Astrocyte (in vitro differentiated cells and primary cell): ENCODE measurements around the gene TOR4A. TPM values are rescaled to one million over a fixed set of nuclear protein-coding genes. Genes with fewer than 3 reads are reported as not detected.

Experiments
- DNase-seq: peaks from one replicate; pipeline ENCODE4 v3.0.0-alpha.2; 2010; ENCODE audit warnings: low read depth
- FAIRE-seq: peaks from 2 replicates; lab custom pipeline; 2011; peaks lifted over from hg19 to GRCh38; lab: Jason Lieb, UNC
- H2AFZ ChIP-seq: 2 replicates; pipeline ENCODE4 v1.6.0; 2012; ENCODE audit warnings: low read depth, low read length, inconsistent platforms
- H3K27ac ChIP-seq: 2 replicates; pipeline ENCODE4 v1.5.1; 2011; ENCODE audit warnings: low read depth, low read length, inconsistent platforms
- H3K27me3 ChIP-seq: 2 replicates; pipeline ENCODE4 v1.6.0; 2011; ENCODE audit warnings: low read length, inconsistent platforms; ENCODE audit not compliant: insufficient read depth
- H3K36me3 ChIP-seq: 2 replicates; pipeline ENCODE4 v1.5.1; 2011; ENCODE audit warnings: low read length, inconsistent platforms; ENCODE audit not compliant: insufficient read depth
- H3K4me1 ChIP-seq: 2 replicates; pipeline ENCODE4 v1.5.1; 2011; ENCODE audit warnings: low read length, inconsistent platforms; ENCODE audit not compliant: insufficient read depth
- H3K4me2 ChIP-seq: 2 replicates; pipeline ENCODE4 v1.6.0; 2012; ENCODE audit warnings: low read length, inconsistent platforms
- H3K4me3 ChIP-seq: 2 replicates; pipeline ENCODE4 v1.5.1; 2011; ENCODE audit warnings: low read depth, mild to moderate bottlenecking, low read length, inconsistent platforms; ENCODE audit not compliant: insufficient read depth
- H3K79me2 ChIP-seq: 2 replicates; pipeline ENCODE4 v1.6.0; 2012; ENCODE audit warnings: mild to moderate bottlenecking, low read length, inconsistent platforms; ENCODE audit not compliant: insufficient read depth
- H3K9ac ChIP-seq: 2 replicates; pipeline ENCODE4 v1.6.0; 2012; ENCODE audit warnings: mild to moderate bottlenecking, low read length, inconsistent platforms
- H3K9me3 ChIP-seq: 2 replicates; pipeline ENCODE4 v1.5.1; 2012; ENCODE audit warnings: low read depth, mild to moderate bottlenecking, low read length, inconsistent platforms; ENCODE audit not compliant: insufficient read depth
- H4K20me1 ChIP-seq: 2 replicates; pipeline ENCODE4 v1.6.0; 2012; ENCODE audit warnings: low read length, inconsistent platforms; ENCODE audit not compliant: insufficient read depth
- H3K27ac Mint-ChIP-seq: one replicate; pipeline ENCODE4 v1.8.0; 2021; ENCODE audit warnings: mild to moderate bottlenecking, mixed read lengths; ENCODE audit not compliant: unreplicated experiment
- H3K27me3 Mint-ChIP-seq: one replicate; pipeline ENCODE4 v1.8.0; 2021; ENCODE audit warnings: low read depth, mixed read lengths; ENCODE audit not compliant: unreplicated experiment
- H3K36me3 Mint-ChIP-seq: one replicate; pipeline ENCODE4 v1.8.0; 2021; ENCODE audit warnings: low read depth, mixed read lengths; ENCODE audit not compliant: unreplicated experiment
- H3K4me1 Mint-ChIP-seq: one replicate; pipeline ENCODE4 v1.8.0; 2021; ENCODE audit warnings: low read depth, mixed read lengths; ENCODE audit not compliant: unreplicated experiment
- H3K4me3 Mint-ChIP-seq: one replicate; pipeline ENCODE4 v1.8.0; 2021; ENCODE audit warnings: mild to moderate bottlenecking, moderate library complexity, mixed read lengths; ENCODE audit not compliant: unreplicated experiment
- H3K9me3 Mint-ChIP-seq: one replicate; pipeline ENCODE4 v1.8.0; 2021; ENCODE audit warnings: mild to moderate bottlenecking, mixed read lengths; ENCODE audit not compliant: unreplicated experiment
- EZH2 ChIP-seq: IDR thresholded peaks from 2 replicates; pipeline ENCODE4 v1.6.1; 2012; ENCODE audit warnings: mild to moderate bottlenecking, low read length, inconsistent platforms; ENCODE audit not compliant: insufficient read depth
- total RNA-seq: library from RNA; stranded (reverse); gene quantifications from 2 replicates; pipeline ENCODE4 v1.2.1, GENCODE V29; 2021
- TF ChIP-seq, protein P1 (sequence below): IDR thresholded peaks from 2 replicates; pipeline ENCODE4 v1.5.1; 2011; ENCODE audit warnings: low read depth, mild to moderate bottlenecking, inconsistent platforms, low read length, moderate library complexity; ENCODE audit not compliant: insufficient read depth

TOR4A gene
- total RNA-seq, 1 donor from 2014 or later, result 11.8 TPM

DNA sequence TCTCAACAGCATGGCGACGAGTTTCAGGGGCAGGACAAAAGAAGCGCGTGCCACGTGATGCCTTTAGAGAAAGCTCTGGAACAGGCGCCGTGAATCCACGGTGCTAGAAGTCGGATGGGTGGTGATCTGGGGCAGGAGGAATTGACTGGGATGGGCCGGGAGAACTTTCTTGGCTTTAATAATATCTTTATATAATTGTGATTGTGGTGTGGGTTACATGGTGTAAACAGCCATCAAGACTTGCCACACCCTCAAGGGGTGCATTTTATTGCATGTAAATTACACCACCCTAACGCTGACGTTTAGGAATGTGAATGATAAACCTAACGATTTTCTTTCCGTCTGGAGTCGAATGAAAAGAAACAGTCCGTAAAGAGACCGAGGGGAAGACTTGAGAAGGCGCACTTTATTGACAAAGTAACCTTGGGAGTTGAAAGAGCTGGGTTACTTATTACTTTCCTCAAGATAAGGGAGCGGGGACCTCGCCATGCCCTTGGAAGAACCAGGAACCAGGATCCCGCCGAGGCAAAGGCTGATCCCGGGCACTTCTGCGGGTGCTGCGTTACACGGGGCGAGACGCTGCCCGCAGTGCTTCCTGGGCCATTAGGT, 16.1 kb downstream of the TOR4A start:
- Histone ChIP-seq H3K27ac (no peak overlapping the region), H3K4me3 (no peak overlapping the region), H3K36me3 (no peaks in the 10 kb centered on the region), H3K4me2 (no peak overlapping the region), H2AFZ (no peak overlapping the region), H4K20me1 (no peaks in the 10 kb centered on the region), H3K9ac (no peak overlapping the region), H3K4me1 (peaks cover 19% of the 10 kb centered on the region), H3K9me3 (peaks cover 4% of the 10 kb centered on the region), H3K27me3 (peaks cover 6% of the 10 kb centered on the region), H3K79me2 (no peaks in the 10 kb centered on the region)
- Mint-ChIP-seq H3K36me3 (no peaks in the 10 kb centered on the region), H3K27ac (no peak overlapping the region), H3K27me3 (peaks cover 11% of the 10 kb centered on the region), H3K4me3 (peak overlapping the region; percentile 67), H3K9me3 (no peaks in the 10 kb centered on the region), H3K4me1 (peaks cover 4% of the 10 kb centered on the region)
- TF ChIP-seq, protein P1, sequence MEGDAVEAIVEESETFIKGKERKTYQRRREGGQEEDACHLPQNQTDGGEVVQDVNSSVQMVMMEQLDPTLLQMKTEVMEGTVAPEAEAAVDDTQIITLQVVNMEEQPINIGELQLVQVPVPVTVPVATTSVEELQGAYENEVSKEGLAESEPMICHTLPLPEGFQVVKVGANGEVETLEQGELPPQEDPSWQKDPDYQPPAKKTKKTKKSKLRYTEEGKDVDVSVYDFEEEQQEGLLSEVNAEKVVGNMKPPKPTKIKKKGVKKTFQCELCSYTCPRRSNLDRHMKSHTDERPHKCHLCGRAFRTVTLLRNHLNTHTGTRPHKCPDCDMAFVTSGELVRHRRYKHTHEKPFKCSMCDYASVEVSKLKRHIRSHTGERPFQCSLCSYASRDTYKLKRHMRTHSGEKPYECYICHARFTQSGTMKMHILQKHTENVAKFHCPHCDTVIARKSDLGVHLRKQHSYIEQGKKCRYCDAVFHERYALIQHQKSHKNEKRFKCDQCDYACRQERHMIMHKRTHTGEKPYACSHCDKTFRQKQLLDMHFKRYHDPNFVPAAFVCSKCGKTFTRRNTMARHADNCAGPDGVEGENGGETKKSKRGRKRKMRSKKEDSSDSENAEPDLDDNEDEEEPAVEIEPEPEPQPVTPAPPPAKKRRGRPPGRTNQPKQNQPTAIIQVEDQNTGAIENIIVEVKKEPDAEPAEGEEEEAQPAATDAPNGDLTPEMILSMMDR, result no peak
- no peak for TF ChIP-seq EZH2
- FAIRE-seq, result no peak
- DNase-seq, result no peak

DNA sequence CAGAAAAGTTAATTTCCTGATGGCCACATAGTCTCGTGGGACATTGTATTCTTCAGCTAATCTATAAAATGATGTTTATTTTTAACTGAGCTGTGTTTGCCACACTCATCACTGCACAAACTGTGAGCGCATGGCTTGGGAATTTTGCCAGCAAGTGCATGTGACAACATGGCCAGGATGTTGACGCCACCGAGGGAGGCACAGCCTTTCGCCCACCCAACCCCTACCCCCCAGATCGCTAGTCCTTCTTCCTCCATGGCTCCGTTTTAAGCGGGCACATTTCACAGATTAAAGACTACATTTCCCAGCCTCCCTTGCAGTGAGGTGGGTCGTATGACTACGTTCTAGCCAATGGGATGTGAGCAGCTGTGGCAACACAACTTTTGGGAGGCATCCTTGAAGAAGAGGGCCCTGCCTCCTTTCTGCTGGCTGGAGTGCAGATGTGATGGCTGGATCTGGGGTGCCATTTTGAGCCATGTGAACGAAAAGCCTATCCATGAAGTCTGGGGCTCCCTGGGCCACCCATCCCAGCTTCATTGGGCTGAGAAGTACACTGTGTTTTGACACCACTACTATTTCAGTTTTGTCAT, 16.7 kb downstream of the TOR4A start:
- Mint-ChIP-seq H3K27me3 (peaks cover 11% of the 10 kb centered on the region), H3K36me3 (no peaks in the 10 kb centered on the region), H3K4me3 (peak overlapping the region; percentile 67), H3K4me1 (peaks cover 4% of the 10 kb centered on the region), H3K27ac (peak overlapping the region; percentile 58), H3K9me3 (no peaks in the 10 kb centered on the region)
- Histone ChIP-seq H3K4me2 (no peak overlapping the region), H3K9ac (no peak overlapping the region), H3K9me3 (peaks cover 4% of the 10 kb centered on the region), H3K27ac (no peak overlapping the region), H3K4me3 (no peak overlapping the region), H3K36me3 (no peaks in the 10 kb centered on the region), H4K20me1 (peaks cover under 1% of the 10 kb centered on the region), H2AFZ (no peak overlapping the region), H3K4me1 (peaks cover 25% of the 10 kb centered on the region), H3K79me2 (no peaks in the 10 kb centered on the region), H3K27me3 (peaks cover 6% of the 10 kb centered on the region)
- DNase-seq (peak; percentile 26), FAIRE-seq (no peak)
- TF ChIP-seq, protein P1, result no peak
- TF ChIP-seq EZH2, result no peak
